Ectodermal cell (in vitro differentiated cells): ENCODE data around the gene GIPC1.

Experiments
- H3K27ac ChIP-seq: 2 replicates; pipeline ENCODE4 v1.7.0; 2013; ENCODE audit warnings: mild to moderate bottlenecking, low read depth, low read length; ENCODE audit not compliant: insufficient read depth, poor library complexity, severe bottlenecking
- H3K27me3 ChIP-seq: 2 replicates; pipeline ENCODE4 v1.7.0; 2013; ENCODE audit warnings: mild to moderate bottlenecking, low read length; ENCODE audit not compliant: insufficient read depth, control insufficient read depth, poor library complexity, severe bottlenecking
- H3K36me3 ChIP-seq: one replicate; pipeline ENCODE4 v1.7.0; 2013; ENCODE audit warnings: low read length; ENCODE audit not compliant: control insufficient read depth, insufficient read depth
- H3K4me1 ChIP-seq: one replicate; pipeline ENCODE4 v1.7.0; 2013; ENCODE audit warnings: low read length; ENCODE audit not compliant: control insufficient read depth, insufficient read depth
- H3K4me3 ChIP-seq: 2 replicates; pipeline ENCODE4 v1.7.0; 2013; ENCODE audit warnings: low read depth, low read length, control low read depth; ENCODE audit not compliant: insufficient read depth
- H3K9me3 ChIP-seq: 2 replicates; pipeline ENCODE4 v1.7.0; 2013; ENCODE audit warnings: mild to moderate bottlenecking, low read length, moderate library complexity; ENCODE audit not compliant: control insufficient read depth
- WGBS, 2 experiments: methylation state at CpG; one replicate each; pipeline ENCODE4 v1.1.7; 2013; ENCODE audit warnings: missing lambda C conversion rate in 2 of 2; 5-methylcytosine and 5-hydroxymethylcytosine counted together

The GIPC1 gene

GRCh38 chr19:14517840-14518505 is 22.0 kb upstream of the GIPC1 start, which contains the start of gene DNAJB1:
Gene DNAJB1, minus strand, starts transcription at chr19:14518397. Its CDS starts 48 bp downstream, at chr19:14518349.
- WGBS, 2 experiments = 0% methylated on average over 82 of the region's 82 CpGs

GRCh38 chr19:14517446-14517839 is 21.5 kb upstream of the GIPC1 start:
- Histone ChIP-seq H3K36me3 (peaks cover 11% of the 10 kb centered on the region), H3K27ac (no peak overlapping the region), H3K4me1 (no peaks in the 10 kb centered on the region), H3K4me3 (peak overlapping the region; percentile 92), H3K9me3 (no peaks in the 10 kb centered on the region), H3K27me3 (no peaks in the 10 kb centered on the region)
- 0% methylated on average over 32 of the region's 32 CpGs for WGBS, 2 experiments

More at GRCh38 chr19:14517840-14518505, 22.0 kb upstream of the GIPC1 start, which contains the start of gene DNAJB1:
- Histone ChIP-seq H3K27me3 (no peaks in the 10 kb centered on the region), H3K27ac (peak within 1 kb of the TSS; percentile 91), H3K36me3 (peaks cover 11% of the 10 kb centered on the region), H3K4me3 (peak within 1 kb of the TSS; percentile 92), H3K9me3 (no peaks in the 10 kb centered on the region), H3K4me1 (no peaks in the 10 kb centered on the region)

- peaks cover 11% of the 10 kb centered on the region for H3K36me3 ChIP-seq
- no peaks in the 10 kb centered on the region for H3K27me3 ChIP-seq
- WGBS, 2 experiments = 60 to 63% methylated on average over 18 to 20 of the region's 22 CpGs
- peak overlapping the region; percentile 92 for H3K4me3 ChIP-seq
- H3K27ac ChIP-seq = no peak overlapping the region
- H3K4me1 ChIP-seq = no peaks in the 10 kb centered on the region
- no peaks in the 10 kb centered on the region for H3K9me3 ChIP-seq
Observed at GRCh38 chr19:14516746-14517438, 21.0 kb upstream of the GIPC1 start.

GRCh38 chr19:14516048-14516534 is 20.2 kb upstream of the GIPC1 start:
- Histone ChIP-seq H3K27me3 (no peaks in the 10 kb centered on the region), H3K9me3 (no peaks in the 10 kb centered on the region), H3K4me1 (no peaks in the 10 kb centered on the region), H3K36me3 (peaks cover 11% of the 10 kb centered on the region), H3K4me3 (no peak overlapping the region), H3K27ac (no peak overlapping the region)
- 91 to 94% methylated on average over 15 of the region's 15 CpGs for WGBS, 2 experiments

GRCh38 chr19:14515501-14516047 is 19.6 kb upstream of the GIPC1 start:
- H3K9me3 ChIP-seq = no peaks in the 10 kb centered on the region
- H3K27ac ChIP-seq = no peak overlapping the region
- WGBS, 2 experiments = 95% methylated on average over 8 of the region's 8 CpGs
- H3K4me1 ChIP-seq = no peaks in the 10 kb centered on the region
- H3K27me3 ChIP-seq = no peaks in the 10 kb centered on the region
- H3K4me3 ChIP-seq = no peak overlapping the region
- peaks cover 11% of the 10 kb centered on the region for H3K36me3 ChIP-seq

- H3K9me3 ChIP-seq = no peaks in the 10 kb centered on the region
- peaks cover 11% of the 10 kb centered on the region for H3K36me3 ChIP-seq
- H3K4me1 ChIP-seq = no peaks in the 10 kb centered on the region
- no peaks in the 10 kb centered on the region for H3K27me3 ChIP-seq
- no peak overlapping the region for H3K4me3 ChIP-seq
- no peak overlapping the region for H3K27ac ChIP-seq
- 95 to 97% methylated on average over 8 of the region's 8 CpGs for WGBS, 2 experiments
Observed at GRCh38 chr19:14514215-14514863, 18.4 kb upstream of the GIPC1 start.

GRCh38 chr19:14512406-14512961 is 16.6 kb upstream of the GIPC1 start:
- Histone ChIP-seq H3K36me3 (peaks cover 11% of the 10 kb centered on the region), H3K27ac (no peak overlapping the region), H3K9me3 (no peaks in the 10 kb centered on the region), H3K27me3 (no peaks in the 10 kb centered on the region), H3K4me3 (no peak overlapping the region), H3K4me1 (no peaks in the 10 kb centered on the region)
- 93 to 96% methylated on average over 14 of the region's 14 CpGs for WGBS, 2 experiments

GRCh38 chr19:14511229-14511593 is 15.3 kb upstream of the GIPC1 start:
- WGBS, 2 experiments = 86 to 94% methylated on average over 4 of the region's 4 CpGs
- no peak overlapping the region for H3K27ac ChIP-seq
- no peak overlapping the region for H3K4me3 ChIP-seq
- H3K36me3 ChIP-seq = peaks cover 11% of the 10 kb centered on the region
- H3K9me3 ChIP-seq = no peaks in the 10 kb centered on the region
- H3K27me3 ChIP-seq = no peaks in the 10 kb centered on the region
- H3K4me1 ChIP-seq = no peaks in the 10 kb centered on the region

- 86 to 92% methylated on average over 21 to 22 of the region's 22 CpGs for WGBS, 2 experiments
- Histone ChIP-seq H3K4me3 (no peak overlapping the region), H3K27ac (no peak overlapping the region), H3K27me3 (no peaks in the 10 kb centered on the region), H3K4me1 (no peaks in the 10 kb centered on the region), H3K9me3 (no peaks in the 10 kb centered on the region), H3K36me3 (peaks cover 9% of the 10 kb centered on the region)
Observed at GRCh38 chr19:14510311-14511228, 14.6 kb upstream of the GIPC1 start.
